GM19455 (cell line): Measurements from ENCODE around the gene PLEKHG1.

Experiments used
- ATAC-seq: cut with Tn5 transposase; IDR thresholded peaks from one replicate; pipeline ENCODE4 v1.9.1; 2021; ENCODE audit not compliant: unreplicated experiment

Gene PLEKHG1

GRCh38 chr6:150599199-150600009, at the start of gene PLEKHG1:
Gene PLEKHG1, plus strand, starts transcription at chr6:150599885. Its CDS starts 133,797 bp downstream, at chr6:150733682.
- peak; percentile 81 for ATAC-seq

- no peak for ATAC-seq
These were observed 49.4 kb upstream of the PLEKHG1 start for GRCh38 chr6:150550244-150550643.

GRCh38 chr6:150557043-150557599, 42.6 kb upstream of the PLEKHG1 start:
- ATAC-seq = no peak

GRCh38 chr6:150560004-150560883, 39.4 kb upstream of the PLEKHG1 start:
- ATAC-seq = no peak

- ATAC-seq = no peak
These were observed 38.8 kb upstream of the PLEKHG1 start for GRCh38 chr6:150560884-150561219.

GRCh38 chr6:150565945-150566344, 33.7 kb upstream of the PLEKHG1 start:
- ATAC-seq = no peak

GRCh38 chr6:150566486-150566885, 33.2 kb upstream of the PLEKHG1 start:
- no peak for ATAC-seq

- ATAC-seq = no peak
These were observed 32.3 kb upstream of the PLEKHG1 start for GRCh38 chr6:150567380-150567779.

GRCh38 chr6:150567823-150568383, 31.8 kb upstream of the PLEKHG1 start:
- ATAC-seq = no peak

GRCh38 chr6:150568560-150568959, 31.1 kb upstream of the PLEKHG1 start:
- ATAC-seq = no peak

GRCh38 chr6:150569161-150569560, 30.5 kb upstream of the PLEKHG1 start:
- no peak for ATAC-seq

- no peak for ATAC-seq
These were observed 26.5 kb upstream of the PLEKHG1 start for GRCh38 chr6:150573041-150573681.

GRCh38 chr6:150575836-150576235, 23.8 kb upstream of the PLEKHG1 start:
- no peak for ATAC-seq

GRCh38 chr6:150576651-150577226, 22.9 kb upstream of the PLEKHG1 start:
- no peak for ATAC-seq

GRCh38 chr6:150579611-150580010, 20.1 kb upstream of the PLEKHG1 start:
- ATAC-seq = no peak

- no peak for ATAC-seq
These were observed 19.2 kb upstream of the PLEKHG1 start for GRCh38 chr6:150580489-150580888.

- ATAC-seq = no peak
These were observed 15.6 kb upstream of the PLEKHG1 start for GRCh38 chr6:150584065-150584464.

- no peak for ATAC-seq
These were observed 15.1 kb upstream of the PLEKHG1 start for GRCh38 chr6:150584596-150584995.

- ATAC-seq = no peak
These were observed 12.8 kb upstream of the PLEKHG1 start for GRCh38 chr6:150586850-150587359.

GRCh38 chr6:150587637-150588036, 12.0 kb upstream of the PLEKHG1 start:
- ATAC-seq = no peak
